Smooth muscle cell (in vitro differentiated cells): ENCODE measurements around the gene KRTAP27-1. TPM values are rescaled to one million over a fixed set of nuclear protein-coding genes. Genes with fewer than 3 reads are reported as not detected.

Experiments used
- DNase-seq: peaks from one replicate; lab custom pipeline; 2025; ENCODE audit not compliant: unreplicated experiment; lab: John Stamatoyannopoulos, UW
- H2AFZ ChIP-seq: fragments of 200-600 bp; sonication (generic); 2 replicates; pipeline ENCODE4 v1.6.0; 2016; ENCODE audit warnings: antibody characterized with exemption, low read depth, mild to moderate bottlenecking
- H3F3A ChIP-seq: fragments of 200-600 bp; sonication (generic); 2 replicates; pipeline ENCODE4 v1.6.0; 2017; ENCODE audit warnings: antibody characterized with exemption, low read depth
- H3K27ac ChIP-seq: fragments of 200-600 bp; sonication (generic); 2 replicates; pipeline ENCODE4 v1.5.1; 2016; ENCODE audit warnings: low read depth, mild to moderate bottlenecking
- H3K27me3 ChIP-seq: fragments of 200-600 bp; sonication (generic); 2 replicates; pipeline ENCODE4 v1.6.1; 2016; ENCODE audit warnings: low read depth, mild to moderate bottlenecking
- H3K36me3 ChIP-seq: fragments of 200-600 bp; sonication (generic); 2 replicates; pipeline ENCODE4 v1.5.1; 2016; ENCODE audit warnings: low read depth
- H3K4me1 ChIP-seq: fragments of 200-600 bp; sonication (generic); 2 replicates; pipeline ENCODE4 v1.5.1; 2016; ENCODE audit warnings: low read depth
- H3K4me2 ChIP-seq: fragments of 200-600 bp; sonication (generic); 2 replicates; pipeline ENCODE4 v1.6.0; 2016; ENCODE audit warnings: mild to moderate bottlenecking
- H3K4me3 ChIP-seq: fragments of 200-600 bp; sonication (generic); 2 replicates; pipeline ENCODE4 v1.5.1; 2016; ENCODE audit warnings: mild to moderate bottlenecking
- H3K79me2 ChIP-seq: fragments of 200-600 bp; sonication (generic); 2 replicates; pipeline ENCODE4 v1.6.0; 2016; ENCODE audit warnings: low read depth, mild to moderate bottlenecking
- H3K9ac ChIP-seq: fragments of 200-600 bp; sonication (generic); 2 replicates; pipeline ENCODE4 v1.6.0; 2016; ENCODE audit warnings: low read depth
- H3K9me3 ChIP-seq: fragments of 200-600 bp; sonication (generic); replicated peaks from 2 replicates; pipeline ENCODE4 v1.5.1; 2016; ENCODE audit warnings: low read depth
- H4K20me1 ChIP-seq: fragments of 200-600 bp; sonication (generic); 2 replicates; pipeline ENCODE4 v1.6.0; 2016; ENCODE audit warnings: low read depth
- CTCF ChIP-seq: fragments of 200-600 bp; sonication (generic); IDR thresholded peaks from 2 replicates; pipeline ENCODE4 v1.5.1; 2017; ENCODE audit warnings: borderline replicate concordance, mild to moderate bottlenecking, antibody characterized with exemption; ENCODE audit not compliant: insufficient read depth, poor library complexity, severe bottlenecking
- WGBS: methylation state at CpG from one replicate; pipeline ENCODE4 v1.1.7; 2016; ENCODE audit warnings: low lambda C conversion rate; 5-methylcytosine and 5-hydroxymethylcytosine counted together
- microRNA-seq: library from miRNA; unstranded; fragments of <30 nt; microRNA quantifications from one replicate; pipeline ENCODE4, GENCODE V29; 2016; ENCODE audit warnings: borderline number of aligned reads
- polyA plus RNA-seq: library from polyadenylated mRNA; unstranded; fragments of >200 nt; fragmentation: Nextera tagmentation; extraction: Ambion mirVana; gene quantifications from 2 replicates; pipeline ENCODE4 v1.2.1, GENCODE V29; 2016
- small RNA-seq: library from RNA; depleted of rRNA; stranded (forward); fragments of <200 nt; gene quantifications from one replicate; pipeline ENCODE3, GENCODE V24; 2014
- total RNA-seq: library from RNA; depleted of rRNA; stranded (reverse); fragments of >200 nt; gene quantifications from 2 replicates; pipeline ENCODE4 v1.2.3, GENCODE V29; 2014

Gene KRTAP27-1
- total and polyA plus RNA-seq, 2 experiments from 2014 or later: not detected

- DNase-seq: no peak
- TF ChIP-seq CTCF: no peak
- H2AFZ ChIP-seq: no peak overlapping the region
- H3F3A ChIP-seq: no peaks in the 10 kb centered on the region
- H3K9me3 ChIP-seq: no peaks in the 10 kb centered on the region
- H3K4me3 ChIP-seq: no peak overlapping the region
- H3K9ac ChIP-seq: no peak overlapping the region
- no peaks in the 10 kb centered on the region for H4K20me1 ChIP-seq
- no peaks in the 10 kb centered on the region for H3K4me1 ChIP-seq
- no peak overlapping the region for H3K4me2 ChIP-seq
- 93% methylated on average over 2 of the region's 2 CpGs for WGBS
- H3K27ac ChIP-seq: no peak overlapping the region
- no peaks in the 10 kb centered on the region for H3K36me3 ChIP-seq
- no peaks in the 10 kb centered on the region for H3K79me2 ChIP-seq
- H3K27me3 ChIP-seq: no peaks in the 10 kb centered on the region
Observed at GRCh38 chr21:30306884-30307283, 30.6 kb downstream of the KRTAP27-1 start.

GRCh38 chr21:30305136-30305535 lies 32.4 kb downstream of the KRTAP27-1 start:
- no peaks in the 10 kb centered on the region for H3F3A ChIP-seq
- no peaks in the 10 kb centered on the region for H3K36me3 ChIP-seq
- no peak overlapping the region for H3K4me3 ChIP-seq
- no peaks in the 10 kb centered on the region for H4K20me1 ChIP-seq
- no peak overlapping the region for H3K4me2 ChIP-seq
- no peaks in the 10 kb centered on the region for H3K9me3 ChIP-seq
- no peak for DNase-seq
- no peak overlapping the region for H3K27ac ChIP-seq
- H3K4me1 ChIP-seq: no peaks in the 10 kb centered on the region
- no peak overlapping the region for H2AFZ ChIP-seq
- WGBS: 68% methylated on average over 1 of the region's 1 CpG
- H3K9ac ChIP-seq: no peak overlapping the region
- TF ChIP-seq CTCF: no peak
- H3K27me3 ChIP-seq: no peaks in the 10 kb centered on the region
- H3K79me2 ChIP-seq: no peaks in the 10 kb centered on the region

GRCh38 chr21:30289215-30289614 lies 48.3 kb downstream of the KRTAP27-1 start, which contains the start of gene KRTAP25-1:
Gene KRTAP25-1 (minus strand): TSS chr21:30289514. CDS start chr21:30289490, 24 bp downstream.
- no peak for TF ChIP-seq CTCF

More at GRCh38 chr21:30289215-30289614, 48.3 kb downstream of the KRTAP27-1 start, which contains the start of gene KRTAP25-1:
- Histone ChIP-seq H3K4me3 (no peak within 1 kb of the TSS), H3K9me3 (no peaks in the 10 kb centered on the region), H3K9ac (no peak within 1 kb of the TSS), H3K27ac (no peak within 1 kb of the TSS), H3K27me3 (no peaks in the 10 kb centered on the region), H2AFZ (no peak within 1 kb of the TSS), H3K79me2 (no peaks in the 10 kb centered on the region), H4K20me1 (no peaks in the 10 kb centered on the region), H3K36me3 (no peaks in the 10 kb centered on the region), H3K4me1 (no peaks in the 10 kb centered on the region), H3F3A (no peaks in the 10 kb centered on the region), H3K4me2 (no peak within 1 kb of the TSS)
- 94% methylated on average over 2 of the region's 2 CpGs for WGBS
- no peak for DNase-seq

Small RNAs within 50 kb of the gene (microRNA-seq; reads per million reads assigned to microRNA genes)
- not detected for gene MIR4327

Small RNAs within 50 kb of the gene (small RNA-seq; reads per million reads assigned to genes)
- gene KRTAP23-1 (not detected), gene MIR4327 (not detected)

Other genes starting within 250 kb of the KRTAP27-1 start
- gene CLDN17, start 170.9 kb downstream of the KRTAP27-1 start, total RNA-seq: not detected in 2 replicates
- gene CLDN17, start 170.9 kb downstream of the KRTAP27-1 start, polyA plus RNA-seq: 1.8 TPM in 1 of 2 replicates, not detected in the other
- not detected in 2 replicates for gene CLDN8, start 121.6 kb downstream of the KRTAP27-1 start, total RNA-seq
- not detected in 2 replicates for gene CLDN8, start 121.6 kb downstream of the KRTAP27-1 start, polyA plus RNA-seq
- not detected in 2 replicates for gene KRTAP24-1, start 54.7 kb downstream of the KRTAP27-1 start, total RNA-seq
- not detected in 2 replicates for gene KRTAP24-1, start 54.7 kb downstream of the KRTAP27-1 start, polyA plus RNA-seq
- gene KRTAP25-1, start 48.2 kb downstream of the KRTAP27-1 start, total RNA-seq: not detected in 2 replicates
- gene KRTAP25-1, start 48.2 kb downstream of the KRTAP27-1 start, polyA plus RNA-seq: not detected in 2 replicates
- not detected in 2 replicates for gene KRTAP26-1, start 17.4 kb downstream of the KRTAP27-1 start, total RNA-seq
- gene KRTAP26-1, start 17.4 kb downstream of the KRTAP27-1 start, polyA plus RNA-seq: not detected in 2 replicates
- not detected in 2 replicates for gene KRTAP23-1, start 10.9 kb upstream of the KRTAP27-1 start, total RNA-seq
- not detected in 2 replicates for gene KRTAP23-1, start 10.9 kb upstream of the KRTAP27-1 start, polyA plus RNA-seq
- not detected in 2 replicates for gene KRTAP13-2, start 34.6 kb upstream of the KRTAP27-1 start, total RNA-seq
- not detected in 2 replicates for gene KRTAP13-2, start 34.6 kb upstream of the KRTAP27-1 start, polyA plus RNA-seq
- not detected in 2 replicates for gene KRTAP13-1, start 58.3 kb upstream of the KRTAP27-1 start, total RNA-seq
- gene KRTAP13-1, start 58.3 kb upstream of the KRTAP27-1 start, polyA plus RNA-seq: not detected in 2 replicates
- gene KRTAP13-3, start 88.2 kb upstream of the KRTAP27-1 start, total RNA-seq: not detected in 2 replicates
- not detected in 2 replicates for gene KRTAP13-3, start 88.2 kb upstream of the KRTAP27-1 start, polyA plus RNA-seq
- gene KRTAP13-4, start 92.5 kb upstream of the KRTAP27-1 start, total RNA-seq: not detected in 2 replicates
- gene KRTAP13-4, start 92.5 kb upstream of the KRTAP27-1 start, polyA plus RNA-seq: not detected in 2 replicates
- gene KRTAP15-1, start 102.6 kb upstream of the KRTAP27-1 start, total RNA-seq: not detected in 2 replicates
- gene KRTAP15-1, start 102.6 kb upstream of the KRTAP27-1 start, polyA plus RNA-seq: not detected in 2 replicates
- gene KRTAP19-1, start 142.7 kb upstream of the KRTAP27-1 start, total RNA-seq: 0.72 TPM in 1 of 2 replicates, not detected in the other
- 1.9 TPM in 1 of 2 replicates, not detected in the other for gene KRTAP19-1, start 142.7 kb upstream of the KRTAP27-1 start, polyA plus RNA-seq
- gene KRTAP19-2, start 149.7 kb upstream of the KRTAP27-1 start, total RNA-seq: not detected in 2 replicates
- gene KRTAP19-2, start 149.7 kb upstream of the KRTAP27-1 start, polyA plus RNA-seq: not detected in 2 replicates
- gene KRTAP19-3, start 154.3 kb upstream of the KRTAP27-1 start, total RNA-seq: not detected in 2 replicates
- not detected in 2 replicates for gene KRTAP19-3, start 154.3 kb upstream of the KRTAP27-1 start, polyA plus RNA-seq
- gene KRTAP19-4, start 159.5 kb upstream of the KRTAP27-1 start, total RNA-seq: not detected in 2 replicates
- gene KRTAP19-4, start 159.5 kb upstream of the KRTAP27-1 start, polyA plus RNA-seq: not detected in 2 replicates
- gene KRTAP19-5, start 164.4 kb upstream of the KRTAP27-1 start, total RNA-seq: not detected in 2 replicates
- not detected in 2 replicates for gene KRTAP19-5, start 164.4 kb upstream of the KRTAP27-1 start, polyA plus RNA-seq
- not detected in 2 replicates for gene KRTAP19-6, start 204.2 kb upstream of the KRTAP27-1 start, total RNA-seq
- gene KRTAP19-6, start 204.2 kb upstream of the KRTAP27-1 start, polyA plus RNA-seq: not detected in 2 replicates
- gene KRTAP19-7, start 223.6 kb upstream of the KRTAP27-1 start, total RNA-seq: not detected in 2 replicates
- not detected in 2 replicates for gene KRTAP19-7, start 223.6 kb upstream of the KRTAP27-1 start, polyA plus RNA-seq